EH (cell line): ENCODE data around the gene TJAP1.
"Not testable (repeated sequence)": the region's sequence is repeated elsewhere in the genome, so short reads cannot be mapped to it uniquely, and the experiment has no call there.

Source experiments
- DNase-seq: peaks from one replicate; pipeline ENCODE4 v3.0.0-alpha.2; 2015; ENCODE audit warnings: low read depth

Gene TJAP1

GRCh38 chr6:43481591-43482236 is 4.3 kb downstream of the TJAP1 start:
- DNase-seq = no peak

- peak; percentile 59 for DNase-seq
These were observed 11.4 kb downstream of the TJAP1 start for GRCh38 chr6:43488667-43489276.

GRCh38 chr6:43489277-43490072 is 12.1 kb downstream of the TJAP1 start:
- no peak for DNase-seq

DNA sequence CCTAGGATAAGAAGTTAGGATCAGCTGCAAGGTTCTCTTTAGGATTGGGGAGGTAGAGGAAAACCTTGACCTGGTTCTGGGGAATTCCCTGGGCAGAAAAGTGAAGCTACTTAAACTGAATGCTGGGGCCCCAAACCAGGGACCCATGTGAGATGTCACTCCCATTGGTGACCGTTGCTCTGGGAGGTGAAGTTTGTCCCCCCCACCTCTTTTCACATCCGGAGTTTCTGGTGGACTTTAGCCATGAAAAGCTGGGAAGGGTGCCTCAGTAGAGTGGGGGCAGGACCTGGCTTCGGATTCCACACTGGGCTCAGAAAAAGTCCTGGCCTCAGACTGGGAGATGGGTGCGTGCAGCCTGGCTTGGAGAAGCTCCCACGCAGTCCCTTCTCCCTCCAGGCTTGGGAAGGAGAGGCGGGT is 13.2 kb downstream of the TJAP1 start:
- no peak for DNase-seq

DNA sequence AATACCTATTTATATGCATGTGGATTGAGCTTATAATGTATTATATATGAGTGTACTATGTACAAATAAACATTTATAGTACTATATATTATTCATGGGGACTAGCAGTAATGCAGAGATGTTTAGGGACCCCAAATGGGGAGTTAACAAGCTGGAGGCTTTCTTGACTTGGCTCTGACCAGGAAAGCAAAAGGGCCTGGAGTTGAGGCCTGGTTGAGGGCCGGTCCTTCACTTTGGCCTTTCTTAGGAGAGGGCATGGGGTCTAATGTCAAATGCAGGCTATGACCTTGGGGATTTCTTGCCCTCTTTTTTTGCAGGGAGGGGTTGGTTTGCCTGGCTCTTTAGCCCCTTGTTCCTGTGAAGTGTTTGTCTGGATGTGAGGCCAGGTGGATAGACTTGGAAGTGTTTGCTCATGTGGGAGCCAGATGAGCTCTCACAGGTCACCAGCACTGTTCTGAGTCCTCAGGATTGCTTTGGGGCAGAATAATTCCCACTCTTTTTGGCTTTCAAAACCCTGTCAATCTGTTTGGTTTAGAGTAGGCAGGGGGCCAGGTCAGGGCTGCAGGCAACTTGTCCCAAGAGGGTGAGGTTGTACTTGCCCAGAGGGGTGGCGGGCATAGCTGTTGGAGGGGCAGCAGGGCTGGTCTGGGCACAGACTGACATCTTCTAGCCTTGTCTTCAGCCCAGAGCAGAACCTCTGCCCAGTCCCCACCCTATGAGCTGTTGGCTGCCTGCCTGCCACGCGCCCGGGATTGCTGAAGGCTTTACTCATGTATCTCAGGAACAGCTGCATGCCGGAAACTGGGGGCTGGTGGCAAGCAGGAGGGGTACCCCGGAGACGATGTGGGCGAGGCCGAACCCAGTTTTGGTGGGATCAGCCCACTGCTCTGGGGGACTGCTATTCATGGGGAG is 14.6 kb downstream of the TJAP1 start:
- DNase-seq = peak; percentile 86

- DNase-seq = peak; percentile 50
These were observed 15.3 kb downstream of the TJAP1 start for GRCh38 chr6:43492673-43493072.

- DNase-seq = no peak
These were observed 15.9 kb downstream of the TJAP1 start for GRCh38 chr6:43493230-43493629.

- no peak for DNase-seq
These were observed 16.5 kb downstream of the TJAP1 start for GRCh38 chr6:43493833-43494232.

GRCh38 chr6:43494321-43494720 is 17.0 kb downstream of the TJAP1 start:
- DNase-seq = no peak

- DNase-seq = no peak
These were observed 17.4 kb downstream of the TJAP1 start for GRCh38 chr6:43494766-43495165.

DNA sequence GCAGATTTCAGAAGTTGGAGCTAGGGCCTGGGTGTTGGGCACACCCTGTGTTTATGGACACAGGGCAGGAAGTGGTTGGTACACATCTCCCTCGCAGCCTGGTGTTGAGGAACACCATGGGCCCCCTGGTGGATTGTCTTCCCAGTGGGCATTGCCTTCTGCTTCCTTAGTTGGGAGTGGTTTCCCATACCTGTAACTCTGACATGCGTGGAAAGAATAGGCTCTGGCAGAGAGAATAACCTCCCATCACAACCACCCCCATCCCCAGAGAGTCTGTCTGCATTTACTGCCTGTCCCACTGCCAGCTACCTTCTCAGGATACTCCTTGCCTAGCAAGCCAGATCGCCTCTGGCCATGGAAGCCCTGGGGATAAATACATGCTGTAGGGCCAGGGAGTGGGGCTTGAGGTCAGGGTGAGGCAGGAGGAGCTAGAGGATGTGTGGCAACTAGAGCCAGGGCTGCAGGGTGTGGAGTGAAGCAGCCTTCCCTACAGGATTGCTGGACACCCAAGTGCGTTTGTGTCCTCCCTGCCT is 18.1 kb downstream of the TJAP1 start:
- DNase-seq = peak; percentile 50

GRCh38 chr6:43496370-43497128 is 19.2 kb downstream of the TJAP1 start:
- peak; percentile 79 for DNase-seq

GRCh38 chr6:43497129-43497396 is 19.7 kb downstream of the TJAP1 start:
- no peak for DNase-seq

GRCh38 chr6:43497689-43498088 is 20.3 kb downstream of the TJAP1 start:
- no peak for DNase-seq

GRCh38 chr6:43498291-43498690 is 20.9 kb downstream of the TJAP1 start:
- not testable (repeated sequence) for DNase-seq

GRCh38 chr6:43499028-43499815 is 21.9 kb downstream of the TJAP1 start:
- no peak for DNase-seq

DNA sequence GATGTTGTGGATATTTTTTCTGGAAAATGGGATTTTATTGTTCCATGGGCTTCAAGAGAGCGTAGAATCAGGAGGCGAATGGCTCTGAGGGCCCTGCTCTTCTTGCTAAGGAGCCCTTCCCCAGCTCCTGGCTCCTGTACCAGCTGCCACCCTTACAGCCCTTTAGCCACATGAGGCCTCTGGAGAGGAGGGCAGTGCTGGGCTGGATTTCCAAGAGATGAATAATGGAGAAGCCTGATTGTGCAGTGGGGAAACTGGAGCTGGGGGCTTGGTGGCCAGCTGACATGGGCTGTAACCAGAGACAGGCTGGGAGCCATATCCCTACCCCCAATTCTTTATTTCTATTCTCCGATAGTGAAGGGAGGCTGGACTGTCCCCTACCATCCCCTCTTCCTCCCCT is 23.6 kb downstream of the TJAP1 start:
- DNase-seq = no peak

GRCh38 chr6:43502666-43503065 is 25.3 kb downstream of the TJAP1 start:
- no peak for DNase-seq

GRCh38 chr6:43503443-43503842 is 26.1 kb downstream of the TJAP1 start:
- DNase-seq = no peak

DNA sequence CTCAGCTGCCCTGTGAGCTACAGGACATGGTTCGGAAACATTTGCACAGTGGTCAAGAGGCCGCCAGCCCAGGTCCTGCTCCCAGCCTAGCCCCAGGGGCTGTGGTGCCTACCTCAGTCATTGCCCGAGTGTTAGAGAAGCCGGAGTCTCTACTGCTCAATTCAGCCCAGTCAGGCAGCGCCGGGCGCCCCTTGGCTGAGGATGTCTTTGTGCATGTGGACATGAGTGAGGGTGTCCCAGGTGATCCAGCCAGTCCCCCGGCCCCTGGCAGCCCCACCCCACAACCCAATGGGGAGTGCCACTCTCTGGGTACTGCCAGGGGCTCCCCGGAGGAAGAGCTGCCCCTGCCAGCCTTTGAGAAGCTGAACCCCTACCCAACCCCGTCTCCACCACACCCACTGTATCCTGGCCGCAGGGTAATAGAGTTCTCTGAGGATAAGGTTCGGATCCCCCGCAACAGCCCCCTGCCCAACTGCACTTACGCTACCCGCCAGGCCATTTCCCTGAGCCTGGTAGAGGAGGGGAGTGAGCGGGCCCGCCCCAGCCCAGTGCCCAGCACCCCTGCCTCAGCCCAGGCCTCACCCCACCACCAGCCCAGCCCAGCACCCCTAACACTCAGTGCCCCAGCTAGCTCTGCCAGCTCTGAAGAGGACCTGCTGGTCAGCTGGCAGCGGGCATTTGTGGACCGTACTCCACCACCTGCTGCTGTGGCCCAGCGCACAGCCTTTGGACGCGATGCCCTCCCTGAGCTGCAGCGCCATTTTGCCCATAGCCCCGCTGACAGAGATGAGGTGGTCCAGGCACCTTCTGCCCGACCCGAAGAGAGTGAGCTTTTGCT is 27.6 kb downstream of the TJAP1 start:
- no peak for DNase-seq
